ENCODE data around the gene SNX27. TPM values are rescaled to one million over a fixed set of nuclear protein-coding genes. Genes with fewer than 3 reads are reported as not detected.

The SNX27 gene
- total and polyA plus RNA-seq, 2 donors (not counting 1 experiment from before 2014, with no cell fraction given) = 13.5 to 45.6 TPM

GRCh38 chr1:151705753-151706463 is 94.1 kb downstream of the SNX27 start:
- Mint-ChIP-seq H3K27me3 (peaks cover 4% of the 10 kb centered on the region), H3K4me1 (no peaks in the 10 kb centered on the region), H3K27ac (no peak overlapping the region), H3K4me3 (no peak overlapping the region), H3K9me3 (ENCODE audit: insufficient read depth) (no peaks in the 10 kb centered on the region)
- ChIA-PET CTCF (interaction anchor here (1.6 kb wide), 1 partner anchor 9 kb away, joined by 3 read pairs; no protein-coding TSS in a partner anchor), POLR2A (no interaction called here)
- H3K9ac ChIP-seq (ENCODE audit: low read length) = no peak overlapping the region
- intact Hi-C loops (cut with micrococcal nuclease) = no loop called here
- H3K9me3 ChIP-seq (ENCODE audit: control extremely low read depth in 1 of 3, control insufficient read depth in 2 of 3, insufficient read depth in 1 of 3, low read length in 2 of 3) = no peaks in the 10 kb centered on the region
- H3K27me3 ChIP-seq (replicated peaks in 1 of 4; ENCODE audit: control extremely low read depth in 1 of 4, control insufficient read depth in 3 of 4, insufficient read depth in 4 of 4, low read length in 3 of 4) = peaks cover 0 to 5% (median 0%) of the 10 kb centered on the region in 4 experiments
- H4K20me1 ChIP-seq (ENCODE audit: control insufficient read depth, insufficient read depth, low read length, poor library complexity, severe bottlenecking) = no peaks in the 10 kb centered on the region
- no peaks in the 10 kb centered on the region for H3K79me2 ChIP-seq (ENCODE audit: control insufficient read depth, insufficient read depth, low read length)
- DNase-seq = no peak
- H3K36me3 ChIP-seq (replicated peaks in 1 of 2; ENCODE audit: control extremely low read depth in 1 of 2, control insufficient read depth in 1 of 2, extremely low read depth in 1 of 2, insufficient read depth in 2 of 2, low read length in 1 of 2) = no peaks in the 10 kb centered on the region
- no peak overlapping the region for H3K4me3 ChIP-seq (ENCODE audit: control extremely low read depth in 1 of 5, extremely low read depth in 1 of 5, insufficient read depth in 1 of 5, low read depth in 2 of 5, low read length in 4 of 5)
- H3K4me1 ChIP-seq (ENCODE audit: control insufficient read depth in 2 of 2, insufficient read depth in 2 of 2, low read length in 2 of 2) = no peaks in the 10 kb centered on the region
- ATAC-seq (ENCODE audit: low read depth) = no peak
- WGBS (ENCODE audit: insufficient coverage) = 86% methylated on average over 6 of the region's 11 CpGs
- TF ChIP-seq EZH2 (IDR thresholded peaks at IDR 0.05; ENCODE audit: borderline replicate concordance, insufficient read depth, low read depth, low read length, poor library complexity, severe bottlenecking) (no peak), CTCF (IDR thresholded peaks at IDR 0.05) (no peak)
- no peak overlapping the region for H3K4me2 ChIP-seq (replicated peaks; ENCODE audit: low read depth, low read length, poor library complexity, severe bottlenecking)
- H2AFZ ChIP-seq (ENCODE audit: insufficient read depth, low read depth, low read length, poor library complexity, severe bottlenecking) = no peak overlapping the region
- H3K27ac ChIP-seq (ENCODE audit: low read length in 2 of 2) = no peak overlapping the region

Measured in B cell (primary cell).